Measurements from ENCODE around the gene SLC6A3.
A peak's percentile ranks its signal among the peaks of the same experiment; 100 is the strongest.
"Not testable (repeated sequence)": the region's sequence is repeated elsewhere in the genome, so short reads cannot be mapped to it uniquely, and the experiment has no call there.

The SLC6A3 gene

DNA sequence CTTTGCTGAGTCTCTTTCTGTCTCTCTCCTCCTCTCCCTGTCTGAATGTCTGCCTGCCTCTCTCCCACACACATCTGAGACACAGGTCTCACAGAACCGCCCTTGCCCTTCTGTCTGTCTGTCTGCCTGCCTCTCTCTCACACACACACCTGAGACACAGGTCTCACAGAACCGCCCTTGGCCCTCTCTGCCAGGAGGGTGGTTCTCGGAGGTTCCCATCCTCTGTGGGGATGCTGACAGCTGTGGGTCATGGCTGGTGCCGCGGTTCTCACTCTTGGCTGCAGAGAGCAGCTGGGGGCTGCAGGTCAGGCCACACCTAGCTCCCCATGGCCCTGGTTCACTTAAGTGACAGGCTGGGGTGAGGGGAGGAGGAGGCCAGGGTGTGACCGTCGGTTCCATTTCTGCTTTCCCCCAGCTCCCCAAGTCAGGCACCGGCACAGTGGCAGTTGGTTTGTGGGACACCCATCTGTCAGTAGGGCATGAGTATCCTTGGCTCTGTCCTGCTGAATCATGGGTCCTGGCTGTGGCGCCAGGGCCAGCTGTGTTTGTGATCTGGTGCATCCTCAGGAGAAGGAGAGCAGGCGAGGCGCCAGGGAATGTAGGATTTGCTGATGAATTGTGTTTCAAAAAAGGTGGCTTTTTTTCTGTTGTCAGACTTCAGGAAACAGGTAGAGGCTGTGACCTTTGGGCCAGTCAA, 58.0 kb downstream of the SLC6A3 start:
- no peak for DNase-seq (ENCODE audit: low spot score)

DNA sequence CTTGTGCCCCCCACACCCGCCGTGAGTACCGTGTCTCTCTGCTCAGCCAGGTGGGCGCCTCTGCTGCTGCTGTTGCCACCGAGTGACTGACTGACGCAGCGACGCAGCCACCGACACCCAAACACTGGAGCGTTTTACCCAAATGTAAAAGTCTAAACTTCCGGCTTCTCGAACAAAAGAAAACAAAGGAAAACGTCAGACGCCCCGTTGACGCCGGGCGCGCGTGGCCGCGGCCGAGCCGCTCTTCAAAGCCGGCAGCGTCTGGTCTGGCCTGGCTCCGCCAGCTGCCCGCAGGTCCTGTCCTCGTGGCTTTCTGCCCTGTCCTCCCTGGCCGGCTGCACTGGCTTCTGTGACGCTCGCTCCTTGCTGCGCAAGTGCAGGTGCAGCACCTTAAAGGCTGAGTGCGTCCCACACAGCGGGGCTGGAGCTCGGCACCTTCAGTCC, 58.9 kb downstream of the SLC6A3 start:
- DNase-seq (ENCODE audit: low spot score): peak; percentile 85

DNA sequence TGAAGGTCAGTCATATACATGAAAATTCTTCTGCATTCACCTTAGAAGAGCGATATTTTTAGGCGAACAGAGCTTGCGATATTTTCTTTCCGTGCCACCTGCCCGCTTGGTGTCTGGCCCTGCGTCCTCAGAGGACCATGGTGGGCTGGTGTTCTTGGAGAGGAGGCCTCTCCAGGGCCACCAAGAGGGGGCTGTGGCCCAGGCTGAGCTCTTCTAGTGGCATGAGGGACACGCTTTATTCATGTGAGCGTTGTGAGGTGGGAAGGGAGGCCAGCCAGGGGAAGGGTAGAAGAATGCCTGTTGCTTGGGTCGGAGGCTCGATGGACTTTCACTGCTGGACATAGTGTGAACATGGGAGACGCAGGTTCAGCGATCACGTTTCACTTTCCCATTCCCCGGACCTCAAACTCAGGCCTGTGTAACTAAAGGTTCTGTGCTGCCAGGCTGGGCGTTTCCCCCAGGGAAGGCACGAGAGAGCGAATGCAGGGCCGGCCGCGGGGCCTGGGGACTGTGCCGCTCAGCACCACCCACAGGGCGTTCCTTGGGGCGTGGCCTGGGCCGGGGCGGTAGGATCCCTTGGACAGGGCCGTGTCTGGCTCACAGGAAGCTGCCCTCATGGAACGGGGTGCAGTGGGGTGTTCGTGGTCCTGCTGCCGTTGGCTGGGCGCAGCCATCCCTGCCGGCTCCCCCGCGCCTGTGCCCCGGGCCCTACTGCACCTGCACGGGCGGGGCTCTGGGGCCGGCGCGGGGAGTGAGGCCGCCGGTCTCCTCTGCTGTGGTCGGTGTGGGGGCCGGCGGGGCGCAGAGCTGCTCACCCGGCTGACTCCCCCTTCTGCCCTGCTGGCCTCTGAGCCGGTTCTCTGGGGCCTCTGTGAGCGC, 59.6 kb downstream of the SLC6A3 start:
- peak; percentile 96 for DNase-seq (ENCODE audit: low spot score)

DNA sequence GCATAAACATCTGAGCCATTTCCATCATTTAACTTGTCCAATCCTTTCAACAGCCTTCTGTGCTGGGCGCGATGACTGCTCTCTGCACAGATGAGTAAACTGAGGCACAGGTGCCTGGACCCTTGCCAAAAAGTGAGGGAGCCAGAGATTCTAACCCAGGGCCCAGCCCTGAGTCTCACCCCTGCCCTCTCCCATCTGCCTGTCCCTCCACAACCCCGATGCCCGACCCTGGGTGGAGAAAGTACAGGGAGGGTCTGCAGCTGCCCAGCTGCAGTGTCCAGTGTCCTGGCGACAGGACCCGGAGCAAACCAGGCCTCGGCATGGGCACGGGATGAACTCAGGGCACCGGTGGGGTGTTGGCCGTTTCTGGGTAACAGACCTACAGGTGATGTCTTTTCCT, 60.7 kb downstream of the SLC6A3 start:
- no peak for DNase-seq (ENCODE audit: low spot score)

DNA sequence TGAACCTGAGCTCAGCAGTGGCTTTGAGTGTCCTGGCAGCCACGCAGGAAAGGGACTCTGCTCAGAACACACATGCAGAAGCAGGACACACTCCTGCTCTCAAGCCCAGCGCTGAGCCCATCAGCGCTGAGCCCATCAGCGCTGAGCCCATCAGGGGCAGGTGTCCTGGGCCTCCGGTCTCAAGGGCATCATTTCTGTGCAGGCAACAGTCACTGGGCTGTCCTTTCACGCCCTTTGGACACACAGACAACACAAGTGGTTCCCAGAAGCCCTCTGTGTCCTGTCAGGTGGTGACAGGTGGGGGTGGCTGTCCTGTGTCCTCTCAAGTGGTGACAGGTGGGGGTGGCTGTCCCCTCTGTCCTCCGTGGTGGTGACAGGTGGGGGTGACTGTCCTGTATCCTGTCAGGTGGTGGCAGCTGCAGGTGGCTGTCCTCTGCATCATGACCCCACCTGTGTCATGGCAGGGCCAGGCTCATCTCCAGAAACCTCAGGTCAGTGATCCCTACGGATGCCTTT, 61.3 kb downstream of the SLC6A3 start:
- DNase-seq (ENCODE audit: low spot score): no peak

DNA sequence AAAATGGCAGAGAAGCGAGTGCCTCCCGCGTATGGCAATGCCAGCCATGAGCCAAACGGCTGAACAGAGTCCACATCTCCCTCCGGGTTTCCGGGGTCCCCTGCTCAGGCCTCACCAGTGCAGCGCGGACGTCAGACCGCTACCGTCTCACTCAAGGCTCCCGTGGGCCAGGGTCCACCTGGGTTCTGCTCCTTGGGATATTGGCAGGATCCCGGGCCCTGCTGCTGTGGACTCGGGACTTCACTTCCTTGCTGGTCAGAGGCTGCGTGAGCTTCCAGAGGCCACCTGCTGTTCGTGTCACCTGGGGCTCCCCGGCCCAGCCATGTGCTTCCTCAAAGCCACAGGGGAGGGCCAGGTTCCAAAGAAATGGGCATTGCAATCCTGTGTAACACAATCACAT, 61.9 kb downstream of the SLC6A3 start:
- DNase-seq (ENCODE audit: low spot score): no peak

DNA sequence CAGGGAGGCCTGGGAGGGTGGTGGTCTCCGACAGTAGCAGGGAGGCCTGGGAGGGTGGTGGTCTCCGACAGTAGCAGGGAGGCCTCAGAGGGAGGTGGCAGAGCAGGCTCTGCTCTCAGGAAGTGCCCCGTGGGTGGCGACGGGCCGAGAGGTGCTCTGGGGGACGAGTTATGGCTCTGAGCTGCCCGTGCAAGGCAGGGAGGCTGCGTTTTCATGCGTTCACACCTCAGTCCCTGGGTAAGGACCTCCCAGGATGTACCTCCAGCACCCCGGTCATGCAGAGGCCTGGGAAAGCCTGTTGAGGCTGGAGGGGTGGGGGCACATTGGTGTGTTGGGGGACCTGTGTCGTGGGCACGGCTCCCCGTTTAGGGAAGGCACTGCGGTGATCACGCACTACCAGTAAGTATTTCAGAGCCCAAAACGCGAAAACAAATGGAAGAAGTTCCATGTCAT, 63.0 kb downstream of the SLC6A3 start:
- DNase-seq (ENCODE audit: low spot score): no peak

DNA sequence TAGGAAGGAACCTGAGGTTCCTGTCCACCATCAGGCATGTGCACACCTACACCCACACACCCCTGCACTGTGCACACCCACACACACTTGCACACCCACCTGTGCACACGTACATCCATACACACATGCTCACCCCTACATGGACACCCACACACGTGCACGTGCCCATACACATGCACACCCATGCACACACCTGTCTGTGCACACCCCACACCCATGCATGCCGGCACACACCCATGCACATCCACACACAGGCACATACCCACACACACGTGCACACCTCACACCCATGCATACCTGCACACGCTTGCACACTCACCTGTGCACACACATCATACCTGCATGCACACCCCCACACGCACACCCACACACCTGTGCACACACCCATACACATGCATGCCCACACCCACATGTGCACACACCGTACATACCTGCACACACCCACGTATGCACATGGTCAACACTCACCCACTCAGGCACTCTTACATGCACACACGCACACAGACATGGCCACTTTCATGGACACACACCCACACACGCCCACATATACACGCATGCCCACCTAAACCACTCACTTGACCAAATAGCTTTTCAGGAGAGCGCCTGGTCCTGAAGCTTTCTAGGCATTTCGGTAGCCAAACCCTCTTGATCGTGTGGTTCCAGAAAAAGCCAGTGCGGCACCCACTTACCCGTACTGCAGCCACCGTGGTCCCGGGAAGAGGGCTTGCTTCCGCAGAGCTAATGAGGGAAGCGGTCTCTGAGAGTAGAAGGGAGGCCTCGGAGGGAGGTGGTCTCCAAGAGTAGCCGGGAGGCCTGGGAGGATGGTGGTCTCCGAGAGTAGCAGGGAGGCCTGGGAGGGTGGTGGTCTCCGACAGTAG, 63.6 kb downstream of the SLC6A3 start:
- no peak for DNase-seq (ENCODE audit: low spot score)

DNA sequence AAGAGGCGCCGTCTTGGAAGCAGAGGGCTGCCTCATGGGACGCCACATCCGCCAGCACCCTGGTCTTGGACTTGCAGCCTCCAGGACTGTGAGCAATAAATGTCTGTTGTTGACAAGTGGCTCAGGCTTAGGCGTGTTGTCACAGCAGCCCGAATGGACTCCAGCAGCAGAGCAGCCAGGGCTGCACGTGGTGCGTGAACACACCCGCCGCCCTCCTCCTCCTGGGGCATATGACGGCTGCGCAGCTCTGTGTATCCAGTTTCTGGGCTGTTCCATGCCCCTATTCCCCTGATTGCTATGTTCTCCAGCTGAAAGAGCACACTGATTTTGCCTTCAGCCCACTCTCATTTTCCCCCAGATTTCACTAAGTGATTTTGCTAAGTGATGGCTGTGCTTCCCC, 64.3 kb downstream of the SLC6A3 start:
- no peak for DNase-seq (ENCODE audit: low spot score)

DNA sequence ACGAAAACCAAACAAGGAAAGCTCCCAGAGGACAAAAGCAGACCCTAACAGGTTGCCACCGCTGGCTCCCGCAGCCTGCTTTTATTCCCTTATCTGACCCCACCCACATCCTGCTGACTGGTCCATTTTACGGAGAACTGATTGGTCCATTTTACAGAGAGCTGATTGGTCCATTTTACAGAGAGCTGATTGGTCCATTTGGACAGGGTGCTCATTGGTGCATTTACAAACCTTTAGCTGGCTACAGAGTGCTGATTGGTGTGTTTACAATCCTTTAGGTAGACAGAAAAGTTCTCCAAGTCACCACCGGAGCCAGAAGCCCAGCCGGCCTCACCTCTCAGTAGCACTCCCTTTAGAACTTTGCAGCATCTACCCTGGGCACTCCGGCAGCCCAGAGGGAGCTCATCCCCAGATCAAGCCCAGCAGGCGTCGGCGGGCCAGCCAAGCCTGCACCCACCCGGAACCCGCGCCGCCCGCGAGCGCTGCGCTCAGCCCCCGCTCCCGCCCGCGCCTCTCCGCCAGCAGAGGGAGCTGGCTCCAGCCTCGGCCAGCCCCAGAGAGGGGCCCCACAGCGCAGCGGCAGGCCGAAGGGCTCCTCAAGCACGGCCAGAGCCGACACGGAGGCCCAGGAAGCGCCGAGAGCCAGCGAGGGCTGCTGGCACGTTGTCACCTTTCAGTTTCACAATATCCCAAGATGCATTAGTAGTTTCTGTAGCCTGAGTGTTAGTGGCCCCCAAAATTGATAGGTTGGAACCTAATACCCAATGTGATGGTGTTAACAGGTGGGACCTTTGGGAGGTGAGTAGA, 65.0 kb downstream of the SLC6A3 start:
- DNase-seq (ENCODE audit: low spot score): peak; percentile 68

DNA sequence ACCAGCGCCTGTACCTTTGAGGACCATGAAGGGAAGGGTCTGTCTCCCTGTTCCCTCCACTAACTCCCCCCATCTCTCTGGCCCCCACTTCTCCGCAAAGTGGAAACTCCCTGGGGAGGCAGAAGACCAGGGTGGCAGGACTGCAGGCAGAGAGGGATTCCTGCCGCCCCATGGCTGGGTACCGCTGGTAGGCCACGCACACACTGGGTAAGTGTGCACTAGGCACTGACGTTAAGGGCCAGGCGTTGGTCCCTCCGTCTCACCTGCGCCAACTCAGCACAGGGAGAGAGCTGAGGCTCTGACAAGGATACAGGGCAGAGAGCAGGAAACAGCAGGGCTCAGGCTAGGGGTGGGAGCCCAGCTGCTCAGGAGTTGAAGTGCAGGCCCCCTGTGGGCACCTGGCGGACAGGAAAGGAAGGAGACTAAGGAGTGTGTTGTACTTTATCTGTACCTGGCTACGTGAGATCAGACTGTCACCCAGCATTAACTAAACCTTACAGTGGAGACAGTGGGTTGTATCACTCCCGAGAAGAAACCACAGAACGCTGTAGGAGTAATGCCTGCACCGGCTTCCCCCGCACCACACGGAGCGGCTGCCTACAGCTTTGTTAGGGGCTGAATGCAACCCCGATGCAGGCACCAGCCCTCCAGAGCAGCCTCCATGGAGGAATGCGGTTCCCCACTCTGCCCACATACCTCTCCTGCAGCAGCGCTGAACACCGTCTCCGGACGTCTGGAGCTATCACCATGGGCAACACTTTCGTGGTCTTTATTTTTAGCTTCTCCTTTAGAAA, 66.2 kb downstream of the SLC6A3 start:
- no peak for DNase-seq (ENCODE audit: low spot score)

DNA sequence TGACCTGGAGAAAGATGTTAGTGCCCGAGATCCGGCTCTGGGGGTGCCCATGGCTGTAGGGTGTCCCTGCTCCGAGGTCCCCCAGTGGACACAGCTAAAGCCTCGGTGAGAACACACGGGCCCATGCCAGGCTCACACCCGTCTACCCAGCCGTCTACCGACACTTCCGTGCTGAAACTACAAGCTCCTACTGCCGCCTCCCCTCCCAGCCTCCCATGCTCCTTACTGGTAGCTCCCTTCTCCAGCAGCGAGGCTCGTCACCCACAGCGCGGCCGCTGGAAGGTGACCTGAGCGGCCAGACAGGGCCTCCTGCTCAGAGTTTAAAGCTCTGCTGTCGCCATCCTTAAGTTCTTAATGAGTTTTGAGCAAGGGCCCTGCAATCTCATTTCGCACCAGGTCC, 67.1 kb downstream of the SLC6A3 start:
- DNase-seq (ENCODE audit: low spot score): no peak

DNA sequence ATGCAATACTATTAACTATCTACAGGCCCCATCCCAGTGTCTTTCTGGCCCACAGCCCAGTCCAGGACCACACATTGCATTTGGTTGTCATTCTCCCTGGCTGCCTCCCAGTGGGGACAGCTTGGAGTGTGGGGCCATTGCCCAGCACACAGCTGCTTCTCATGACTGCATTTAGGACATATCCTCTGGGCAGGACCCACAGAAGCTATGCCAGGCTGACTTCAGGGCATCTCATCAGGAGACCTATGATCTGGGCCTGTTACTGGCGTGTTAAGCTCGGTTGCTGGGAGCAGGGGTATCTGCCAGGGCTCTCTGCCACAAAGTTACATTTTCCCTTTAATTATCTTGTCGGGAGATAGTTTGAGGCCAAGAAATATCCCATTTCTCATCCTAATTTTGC, 68.3 kb downstream of the SLC6A3 start:
- no peak for DNase-seq (ENCODE audit: low spot score)

DNA sequence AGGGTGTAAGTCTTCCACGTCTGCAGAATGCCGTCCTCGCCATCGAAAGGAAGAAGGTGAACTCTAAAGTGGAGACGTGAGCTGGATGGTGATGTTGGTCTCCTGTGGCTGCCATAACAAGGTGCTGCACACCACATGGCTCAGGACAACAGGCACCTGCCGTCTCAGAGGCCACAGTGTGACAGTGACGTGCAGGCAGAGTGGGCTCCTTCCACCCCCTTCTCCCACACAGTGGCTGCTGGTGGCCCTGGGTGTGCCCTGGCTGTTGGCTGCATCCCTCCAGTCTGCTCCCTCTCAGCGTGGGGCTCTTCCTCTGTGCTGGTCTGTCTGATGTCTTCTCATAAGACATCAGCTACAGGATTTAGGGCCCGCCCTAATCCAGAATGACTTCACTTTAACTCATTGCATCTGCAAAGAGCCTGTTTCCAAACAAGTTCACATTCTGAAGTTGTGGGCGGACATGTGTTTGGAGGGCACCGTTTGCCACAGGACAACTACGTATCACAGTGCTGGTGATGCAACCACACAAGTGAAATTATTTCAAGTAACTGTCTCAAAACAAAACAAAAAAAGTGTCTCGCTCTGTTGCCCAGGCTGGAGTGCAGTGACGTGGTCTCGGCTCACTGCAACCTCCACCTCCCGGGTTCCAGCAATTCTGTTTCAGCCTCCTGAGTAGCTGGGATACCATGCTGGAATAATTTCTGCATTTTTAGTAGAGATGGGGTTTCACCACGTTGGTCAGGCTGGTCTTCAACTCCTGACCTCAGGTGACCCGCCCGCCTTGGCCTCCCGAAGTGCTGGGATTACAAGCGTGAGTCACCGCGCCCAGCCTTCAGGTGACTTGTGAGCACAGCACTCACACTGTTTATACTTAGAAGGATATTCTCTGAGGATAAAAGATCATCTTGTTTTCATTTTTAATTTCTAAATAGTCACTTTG, 69.1 kb downstream of the SLC6A3 start:
- DNase-seq (ENCODE audit: low spot score): no peak

DNA sequence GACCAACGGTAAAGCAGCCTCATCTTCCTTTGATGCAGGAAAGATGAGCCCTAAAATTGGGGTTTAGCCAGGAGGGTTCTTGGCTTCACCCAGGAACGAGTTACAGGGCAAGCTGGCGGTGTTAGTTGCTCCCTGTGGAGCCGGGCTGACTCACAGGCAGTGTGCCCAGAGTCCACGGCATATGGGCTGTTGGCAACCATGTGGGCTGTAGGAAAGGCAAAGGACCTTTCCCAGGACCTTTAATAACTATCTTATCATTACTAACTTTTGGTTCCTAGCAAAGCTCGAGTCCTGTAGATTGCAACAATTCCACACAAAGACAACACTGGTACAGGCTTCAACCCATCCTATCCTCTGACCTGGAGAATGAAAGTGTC, 70.6 kb downstream of the SLC6A3 start:
- no peak for DNase-seq (ENCODE audit: low spot score)

DNA sequence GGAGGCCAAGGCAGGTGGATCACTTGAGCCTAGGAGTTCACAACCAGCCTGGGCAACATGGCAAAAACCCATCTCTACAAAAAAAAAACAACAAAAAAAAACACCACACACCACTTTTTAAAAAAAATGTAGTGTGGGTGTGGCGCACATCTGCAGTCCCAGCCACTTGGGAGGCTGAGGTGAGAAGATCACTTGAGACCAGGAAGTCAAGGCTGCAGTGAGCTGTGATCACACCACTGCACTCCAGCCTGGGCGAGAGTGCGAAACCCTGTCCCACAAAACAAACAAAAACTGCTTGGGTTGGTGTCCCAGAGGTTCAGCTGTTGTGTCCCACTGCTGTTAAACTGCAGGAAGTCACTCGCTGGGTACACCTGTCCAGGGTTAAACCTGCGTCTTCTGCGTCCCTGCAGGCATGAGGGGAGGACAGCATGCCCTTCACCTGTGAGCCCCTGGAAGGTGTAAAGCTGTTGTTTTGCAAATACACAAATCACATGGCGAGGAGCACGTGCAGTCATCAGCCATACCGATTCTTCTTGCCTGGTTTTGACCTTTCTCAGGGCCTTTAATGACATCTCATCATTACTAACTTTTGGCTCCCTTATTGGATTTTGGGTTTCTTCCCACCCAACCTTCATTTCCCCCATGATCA, 71.1 kb downstream of the SLC6A3 start:
- no peak for DNase-seq (ENCODE audit: low spot score)

DNA sequence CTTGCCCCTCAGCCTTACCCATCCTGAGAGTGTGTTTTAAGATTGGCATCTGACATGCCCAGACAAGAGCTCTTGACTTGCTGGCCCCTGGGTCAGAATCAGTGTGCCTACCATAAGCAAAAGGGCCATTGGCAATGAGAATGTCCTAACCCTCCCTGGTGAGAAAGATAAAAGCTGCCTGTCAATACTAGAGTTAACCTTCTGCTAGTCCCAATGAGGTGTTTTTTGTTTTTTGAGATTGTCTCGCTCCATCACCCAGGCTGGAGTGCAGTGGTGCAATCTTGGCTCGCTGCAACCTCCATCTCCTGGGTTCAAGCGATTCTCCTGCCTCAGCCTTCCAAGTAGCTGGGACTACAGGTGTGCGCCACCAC, 73.3 kb downstream of the SLC6A3 start:
- DNase-seq (ENCODE audit: low spot score): not testable (repeated sequence)

DNA sequence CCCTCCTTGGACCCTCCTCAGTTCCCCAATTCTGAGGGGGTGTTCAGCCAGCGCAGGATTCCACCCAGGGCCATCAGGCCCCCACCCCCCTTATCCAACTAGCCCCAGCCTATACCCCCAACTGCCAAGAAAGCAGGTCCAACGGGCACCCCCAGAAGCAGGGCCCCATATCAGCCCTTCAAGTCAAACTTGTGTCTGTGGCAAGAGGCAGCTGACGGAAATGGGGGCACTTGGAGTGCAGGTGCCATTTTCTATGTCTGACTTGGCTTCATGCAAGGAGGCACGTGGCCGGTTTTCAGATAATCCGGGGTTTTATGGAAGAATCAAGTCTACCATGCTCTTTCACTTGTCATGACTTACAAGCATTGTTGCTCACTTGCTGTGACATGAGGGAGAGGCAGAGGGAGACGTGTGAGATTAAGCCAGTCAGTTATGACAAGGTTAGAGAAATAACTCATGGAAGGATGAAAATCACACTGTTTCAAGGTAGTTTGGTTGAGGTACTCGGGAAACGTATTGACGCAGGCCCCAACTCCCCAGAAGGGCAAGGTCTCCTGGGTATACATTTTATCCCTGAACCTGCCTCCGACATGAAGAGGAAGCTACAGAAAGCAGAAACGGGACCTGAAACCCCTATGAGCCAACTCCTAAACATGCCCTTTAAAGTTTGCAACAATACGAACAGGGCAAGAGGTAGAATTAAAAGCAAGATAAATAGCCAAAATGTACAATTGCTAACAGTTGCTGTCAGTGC, 73.8 kb downstream of the SLC6A3 start:
- DNase-seq (ENCODE audit: low spot score): no peak

Data from iPS-NIHi11 (cell line).